ENCODE measurements around the gene LAPTM5.
A peak's percentile ranks its signal among the peaks of the same experiment; 100 is the strongest.

LAPTM5 gene

GRCh38 chr1:30759718-30760281, 2.2 kb upstream of the LAPTM5 start:
- peak; percentile 42 for DNase-seq (ENCODE audit: low spot score)
- H3K4me3 Mint-ChIP-seq, result peak overlapping the region; percentile 100
- H3K36me3 Mint-ChIP-seq (ENCODE audit: low read depth), result peaks cover 26% of the 10 kb centered on the region
- peak overlapping the region; percentile 55 for H3K27ac Mint-ChIP-seq
- no peaks in the 10 kb centered on the region for H3K27me3 Mint-ChIP-seq (ENCODE audit: low read depth)
- no peaks in the 10 kb centered on the region for H3K9me3 Mint-ChIP-seq
- H3K4me1 Mint-ChIP-seq (ENCODE audit: low read depth), result peaks cover 69% of the 10 kb centered on the region

GRCh38 chr1:30758785-30759380, 1.3 kb upstream of the LAPTM5 start:
- H3K9me3 Mint-ChIP-seq, result no peaks in the 10 kb centered on the region
- H3K27ac Mint-ChIP-seq, result peak overlapping the region; percentile 58
- peaks cover 34% of the 10 kb centered on the region for H3K36me3 Mint-ChIP-seq (ENCODE audit: low read depth)
- peak; percentile 35 for DNase-seq (ENCODE audit: low spot score)
- H3K4me1 Mint-ChIP-seq (ENCODE audit: low read depth), result peaks cover 77% of the 10 kb centered on the region
- H3K4me3 Mint-ChIP-seq, result peak overlapping the region; percentile 100
- H3K27me3 Mint-ChIP-seq (ENCODE audit: low read depth), result no peaks in the 10 kb centered on the region

GRCh38 chr1:30758121-30758688, 631 bp upstream of the LAPTM5 start:
- Mint-ChIP-seq H3K27ac (peak overlapping the region; percentile 74), H3K36me3 (ENCODE audit: low read depth) (peaks cover 40% of the 10 kb centered on the region), H3K27me3 (ENCODE audit: low read depth) (no peaks in the 10 kb centered on the region), H3K9me3 (no peaks in the 10 kb centered on the region), H3K4me1 (ENCODE audit: low read depth) (peaks cover 82% of the 10 kb centered on the region), H3K4me3 (peak overlapping the region; percentile 100)
- DNase-seq (ENCODE audit: low spot score), result no peak

GRCh38 chr1:30756545-30757351, 826 bp downstream of the LAPTM5 start:
- peak overlapping the region; percentile 99 for H3K27ac Mint-ChIP-seq
- H3K9me3 Mint-ChIP-seq, result no peaks in the 10 kb centered on the region
- peak overlapping the region; percentile 100 for H3K4me3 Mint-ChIP-seq
- H3K27me3 Mint-ChIP-seq (ENCODE audit: low read depth), result no peaks in the 10 kb centered on the region
- peaks cover 49% of the 10 kb centered on the region for H3K36me3 Mint-ChIP-seq (ENCODE audit: low read depth)
- peak; percentile 77 for DNase-seq (ENCODE audit: low spot score)
- peaks cover 78% of the 10 kb centered on the region for H3K4me1 Mint-ChIP-seq (ENCODE audit: low read depth)

GRCh38 chr1:30756206-30756544, 1.4 kb downstream of the LAPTM5 start:
- Mint-ChIP-seq H3K4me3 (peak overlapping the region; percentile 100), H3K4me1 (ENCODE audit: low read depth) (peaks cover 79% of the 10 kb centered on the region), H3K9me3 (no peaks in the 10 kb centered on the region), H3K27me3 (ENCODE audit: low read depth) (no peaks in the 10 kb centered on the region), H3K36me3 (ENCODE audit: low read depth) (peaks cover 52% of the 10 kb centered on the region), H3K27ac (peak overlapping the region; percentile 99)
- no peak for DNase-seq (ENCODE audit: low spot score)

GRCh38 chr1:30755746-30756145, 1.8 kb downstream of the LAPTM5 start:
- H3K36me3 Mint-ChIP-seq (ENCODE audit: low read depth), result peaks cover 55% of the 10 kb centered on the region
- no peaks in the 10 kb centered on the region for H3K9me3 Mint-ChIP-seq
- no peaks in the 10 kb centered on the region for H3K27me3 Mint-ChIP-seq (ENCODE audit: low read depth)
- no peak for DNase-seq (ENCODE audit: low spot score)
- peak overlapping the region; percentile 99 for H3K27ac Mint-ChIP-seq
- peaks cover 79% of the 10 kb centered on the region for H3K4me1 Mint-ChIP-seq (ENCODE audit: low read depth)
- H3K4me3 Mint-ChIP-seq, result peak overlapping the region; percentile 100

GRCh38 chr1:30755334-30755733, 2.2 kb downstream of the LAPTM5 start:
- no peaks in the 10 kb centered on the region for H3K27me3 Mint-ChIP-seq (ENCODE audit: low read depth)
- no peak for DNase-seq (ENCODE audit: low spot score)

GRCh38 chr1:30754684-30755171, 2.8 kb downstream of the LAPTM5 start:
- Mint-ChIP-seq H3K27me3 (ENCODE audit: low read depth) (no peaks in the 10 kb centered on the region), H3K36me3 (ENCODE audit: low read depth) (peaks cover 63% of the 10 kb centered on the region)
- DNase-seq (ENCODE audit: low spot score), result no peak

More at GRCh38 chr1:30755334-30755733, 2.2 kb downstream of the LAPTM5 start:
- Mint-ChIP-seq H3K4me3 (peak overlapping the region; percentile 100), H3K27ac (peak overlapping the region; percentile 99), H3K4me1 (ENCODE audit: low read depth) (peaks cover 79% of the 10 kb centered on the region), H3K9me3 (no peaks in the 10 kb centered on the region), H3K36me3 (ENCODE audit: low read depth) (peaks cover 57% of the 10 kb centered on the region)

GRCh38 chr1:30753660-30754123, 3.9 kb downstream of the LAPTM5 start:
- H3K27ac Mint-ChIP-seq, result peak overlapping the region; percentile 77
- DNase-seq (ENCODE audit: low spot score), result no peak
- H3K27me3 Mint-ChIP-seq (ENCODE audit: low read depth), result no peaks in the 10 kb centered on the region
- peaks cover 79% of the 10 kb centered on the region for H3K4me1 Mint-ChIP-seq (ENCODE audit: low read depth)
- peaks cover 73% of the 10 kb centered on the region for H3K36me3 Mint-ChIP-seq (ENCODE audit: low read depth)
- no peaks in the 10 kb centered on the region for H3K9me3 Mint-ChIP-seq
- H3K4me3 Mint-ChIP-seq, result peak overlapping the region; percentile 100

More at GRCh38 chr1:30754684-30755171, 2.8 kb downstream of the LAPTM5 start:
- Mint-ChIP-seq H3K9me3 (no peaks in the 10 kb centered on the region), H3K27ac (peak overlapping the region; percentile 99), H3K4me3 (peak overlapping the region; percentile 100), H3K4me1 (ENCODE audit: low read depth) (peaks cover 79% of the 10 kb centered on the region)

GRCh38 chr1:30753118-30753517, 4.5 kb downstream of the LAPTM5 start:
- Mint-ChIP-seq H3K27ac (peak overlapping the region; percentile 77), H3K36me3 (ENCODE audit: low read depth) (peaks cover 79% of the 10 kb centered on the region), H3K9me3 (no peaks in the 10 kb centered on the region), H3K4me3 (peak overlapping the region; percentile 100), H3K27me3 (ENCODE audit: low read depth) (no peaks in the 10 kb centered on the region), H3K4me1 (ENCODE audit: low read depth) (peaks cover 79% of the 10 kb centered on the region)
- DNase-seq (ENCODE audit: low spot score), result no peak

- Mint-ChIP-seq H3K36me3 (ENCODE audit: low read depth) (peaks cover 83% of the 10 kb centered on the region), H3K9me3 (no peaks in the 10 kb centered on the region), H3K4me1 (ENCODE audit: low read depth) (peaks cover 81% of the 10 kb centered on the region), H3K27ac (peak overlapping the region; percentile 94), H3K27me3 (ENCODE audit: low read depth) (no peaks in the 10 kb centered on the region), H3K4me3 (peak overlapping the region; percentile 65)
- no peak for DNase-seq (ENCODE audit: low spot score)
Measured at GRCh38 chr1:30752651-30752908, 5.0 kb downstream of the LAPTM5 start.

- Mint-ChIP-seq H3K27me3 (ENCODE audit: low read depth) (no peaks in the 10 kb centered on the region), H3K27ac (peak overlapping the region; percentile 94), H3K4me1 (ENCODE audit: low read depth) (peaks cover 84% of the 10 kb centered on the region), H3K9me3 (no peaks in the 10 kb centered on the region), H3K36me3 (ENCODE audit: low read depth) (peaks cover 83% of the 10 kb centered on the region), H3K4me3 (peak overlapping the region; percentile 65)
- DNase-seq (ENCODE audit: low spot score), result no peak
Measured at GRCh38 chr1:30751830-30752650, 5.5 kb downstream of the LAPTM5 start.

GRCh38 chr1:30750731-30751291, 6.8 kb downstream of the LAPTM5 start:
- Mint-ChIP-seq H3K9me3 (no peaks in the 10 kb centered on the region), H3K36me3 (ENCODE audit: low read depth) (peaks cover 81% of the 10 kb centered on the region), H3K27me3 (ENCODE audit: low read depth) (no peaks in the 10 kb centered on the region), H3K4me3 (peak overlapping the region; percentile 87), H3K27ac (peak overlapping the region; percentile 94), H3K4me1 (ENCODE audit: low read depth) (peaks cover 92% of the 10 kb centered on the region)
- no peak for DNase-seq (ENCODE audit: low spot score)
